IMR-90 (cell line): ENCODE data around the gene EIF2S2. TPM values are rescaled to one million over a fixed set of nuclear protein-coding genes. Genes with fewer than 3 reads are reported as not detected.

Experiments
- ATAC-seq: fragments of 200-7000 bp; cut with Tn5 transposase; 2 replicates; pipeline ENCODE4 v1.9.1; 2020; ENCODE audit warnings: low read depth, mild to moderate bottlenecking, moderate library complexity
- BruUV-seq: library from RNA; stranded (reverse); fragments of 400-500 nt; replicated peaks from 2 replicates; lab custom pipeline; 2021; lab: Mats Ljungman, UMichigan
- CTCF ChIA-PET: fragments of 300-600 bp; formaldehyde crosslinking; extraction: SDS; loops from one replicate; lab custom pipeline; 2021; ENCODE audit warnings: antibody characterized with exemption; lab: Yijun Ruan, JAX
- POLR2A ChIA-PET: fragments of 300-600 bp; sonication (Branson Sonifier 250); formaldehyde crosslinking; loops from one replicate; lab custom pipeline; 2022; ENCODE audit warnings: antibody characterized with exemption; ENCODE audit not compliant: unreplicated experiment; lab: Charles Lee
- DNase-seq: peaks from one replicate; pipeline ENCODE4 v3.0.0; 2013
- H2AFZ ChIP-seq: replicated peaks from 2 replicates; pipeline ENCODE3; 2013; ENCODE audit warnings: low read length, mild to moderate bottlenecking; ENCODE audit not compliant: poor library complexity
- H2AK5ac ChIP-seq: 2 replicates; pipeline ENCODE4 v1.6.1; 2013; ENCODE audit warnings: low read depth, low read length, inconsistent platforms
- H2AK9ac ChIP-seq: replicated peaks from 2 replicates; pipeline ENCODE3; 2013; ENCODE audit warnings: mild to moderate bottlenecking, low read depth, low read length, moderate library complexity; ENCODE audit not compliant: poor library complexity
- H2BK120ac ChIP-seq: 2 replicates; pipeline ENCODE4 v1.6.1; 2013; ENCODE audit warnings: low read depth, low read length, inconsistent platforms
- H2BK15ac ChIP-seq: 3 replicates; pipeline ENCODE4 v1.6.1; 2013; ENCODE audit warnings: low read depth, low read length, inconsistent platforms
- H2BK20ac ChIP-seq: 2 replicates; pipeline ENCODE4 v1.6.1; 2013; ENCODE audit warnings: low read depth, mild to moderate bottlenecking, inconsistent platforms, low read length, moderate library complexity
- H2BK5ac ChIP-seq: 2 replicates; pipeline ENCODE4 v1.6.1; 2013; ENCODE audit warnings: mild to moderate bottlenecking, low read depth, low read length, inconsistent platforms; ENCODE audit not compliant: poor library complexity, severe bottlenecking
- H3K14ac ChIP-seq: replicated peaks from 2 replicates; pipeline ENCODE4 v1.6.1; 2013; ENCODE audit warnings: low read depth, low read length, inconsistent platforms
- H3K18ac ChIP-seq: 2 replicates; pipeline ENCODE4 v1.6.1; 2013; ENCODE audit warnings: low read depth, low read length, control low read depth
- H3K23ac ChIP-seq: 2 replicates; pipeline ENCODE4 v1.6.1; 2013; ENCODE audit warnings: low read depth, low read length, inconsistent platforms
- H3K27ac ChIP-seq: 2 replicates; pipeline ENCODE4 v1.5.1; 2013; ENCODE audit warnings: mild to moderate bottlenecking, control low read depth, low read length; ENCODE audit not compliant: insufficient read depth
- H3K27me3 ChIP-seq: 2 replicates; pipeline ENCODE4 v1.6.1; 2013; ENCODE audit warnings: low read length; ENCODE audit not compliant: control insufficient read depth, insufficient read depth
- H3K36me3 ChIP-seq: 2 replicates; pipeline ENCODE4 v1.6.1; 2013; ENCODE audit warnings: low read length, mixed read lengths; ENCODE audit not compliant: control insufficient read depth, insufficient read depth
- H3K4ac ChIP-seq: 2 replicates; pipeline ENCODE4 v1.6.1; 2013; ENCODE audit warnings: low read depth, low read length, inconsistent platforms
- H3K4me1 ChIP-seq: 2 replicates; pipeline ENCODE4 v1.6.1; 2013; ENCODE audit warnings: low read length, mixed read lengths; ENCODE audit not compliant: control insufficient read depth, insufficient read depth
- H3K4me2 ChIP-seq: 2 replicates; pipeline ENCODE4 v1.6.1; 2013; ENCODE audit warnings: low read depth, mild to moderate bottlenecking, control low read depth, low read length, moderate library complexity
- H3K4me3 ChIP-seq: 2 replicates; pipeline ENCODE4 v1.5.1; 2013; ENCODE audit warnings: low read depth, mild to moderate bottlenecking, control low read depth, low read length, moderate library complexity; ENCODE audit not compliant: insufficient read depth
- H3K56ac ChIP-seq: 2 replicates; pipeline ENCODE4 v1.6.1; 2013; ENCODE audit warnings: low read length, inconsistent platforms; ENCODE audit not compliant: insufficient read depth; ENCODE audit errors: extremely low read depth
- H3K79me1 ChIP-seq, 2 experiments: 2 replicates each; pipeline ENCODE4 v1.6.1; 2013; ENCODE audit warnings: low read length in 2 of 2, inconsistent platforms in 1 of 2, low read depth in 1 of 2
- H3K9ac ChIP-seq: 2 replicates; pipeline ENCODE4 v1.6.1; 2013; ENCODE audit warnings: low read depth, low read length, control low read depth
- H3K9me1 ChIP-seq: 2 replicates; pipeline ENCODE4 v1.6.1; 2013; ENCODE audit warnings: low read length, inconsistent platforms; ENCODE audit not compliant: insufficient read depth
- H3K9me3 ChIP-seq: 2 replicates; pipeline ENCODE4 v1.6.1; 2013; ENCODE audit warnings: low read length; ENCODE audit not compliant: control insufficient read depth, insufficient read depth
- H4K20me1 ChIP-seq: 2 replicates; pipeline ENCODE4 v1.6.1; 2013; ENCODE audit warnings: low read length, inconsistent platforms; ENCODE audit not compliant: insufficient read depth
- H4K5ac ChIP-seq: 2 replicates; pipeline ENCODE4 v1.6.1; 2013; ENCODE audit warnings: mild to moderate bottlenecking, low read depth, low read length, control low read depth
- H4K8ac ChIP-seq, 2 experiments: 2 replicates each; pipeline ENCODE4 v1.6.1; 2013; ENCODE audit warnings: low read depth in 2 of 2, low read length in 2 of 2, control low read depth in 1 of 2, inconsistent platforms in 1 of 2
- H4K91ac ChIP-seq: 2 replicates; pipeline ENCODE4 v1.6.1; 2013; ENCODE audit warnings: low read depth, low read length, inconsistent platforms; ENCODE audit not compliant: insufficient read depth
- BHLHE40 ChIP-seq: fragments of 150-350 bp; IDR thresholded peaks from 2 replicates; pipeline ENCODE4 v1.6.1; 2016; ENCODE audit warnings: mild to moderate bottlenecking, low read depth, low read length
- CEBPB ChIP-seq: IDR thresholded peaks from 2 replicates; pipeline ENCODE4 v1.6.1; 2012; ENCODE audit warnings: low read depth, low read length, improper control_type of control experiment
- FOS ChIP-seq: fragments of 150-350 bp; IDR thresholded peaks from 2 replicates; pipeline ENCODE4 v1.6.1; 2016; ENCODE audit warnings: low read depth, low read length
- MAFK ChIP-seq: IDR thresholded peaks from 2 replicates; pipeline ENCODE4 v1.6.1; 2012; ENCODE audit warnings: low read depth, low read length, improper control_type of control experiment
- MAZ ChIP-seq: IDR thresholded peaks from 2 replicates; pipeline ENCODE4 v1.6.1; 2012; ENCODE audit warnings: low read depth, mild to moderate bottlenecking, low read length, improper control_type of control experiment, moderate library complexity, borderline replicate concordance
- MXI1 ChIP-seq: IDR thresholded peaks from 2 replicates; pipeline ENCODE4 v1.6.1; 2012; ENCODE audit warnings: low read depth, mild to moderate bottlenecking, low read length, moderate library complexity, borderline replicate concordance
- POLR2A ChIP-seq: IDR thresholded peaks from 2 replicates; pipeline ENCODE4 v1.6.1; 2012; ENCODE audit warnings: mild to moderate bottlenecking, low read depth, low read length
- RAD21 ChIP-seq: IDR thresholded peaks from 2 replicates; pipeline ENCODE4 v1.6.1; 2012; ENCODE audit warnings: low read length, improper control_type of control experiment
- RCOR1 ChIP-seq: IDR thresholded peaks from 2 replicates; pipeline ENCODE4 v1.6.1; 2012; ENCODE audit warnings: mild to moderate bottlenecking, low read length, improper control_type of control experiment; ENCODE audit not compliant: insufficient replicate concordance
- SMC3 ChIP-seq: fragments of 150-350 bp; IDR thresholded peaks from 2 replicates; pipeline ENCODE4 v1.6.1; 2016; ENCODE audit warnings: low read depth, mild to moderate bottlenecking, antibody characterized with exemption, low read length, moderate library complexity
- WGBS, 2 experiments: methylation state at CpG; one replicate each; pipeline versions ENCODE4 v1.1.5 to v1.1.7; 2013; ENCODE audit warnings: missing lambda C conversion rate in 2 of 2; ENCODE audit not compliant: insufficient read length in 1 of 2; ENCODE audit errors: extremely low coverage in 2 of 2; 5-methylcytosine and 5-hydroxymethylcytosine counted together
- dilution Hi-C: fragments of 300-500 bp; cut with HindIII; formaldehyde crosslinking; loops from one replicate; pipeline ENCODE4 v1.14.3; 2018; ENCODE audit warnings: low sequenced_read_pairs; ENCODE audit not compliant: unreplicated experiment
- in situ Hi-C: fragments of 300-500 bp; cut with MboI; formaldehyde crosslinking; loops from 3 replicates; pipeline ENCODE4 v1.14.3; 2019; ENCODE audit warnings: low sequenced_read_pairs, inconsistent platforms, mixed read lengths
- intact Hi-C: fragments of 100-400 bp; cut with micrococcal nuclease; formaldehyde crosslinking; loops from 2 replicates; pipeline ENCODE4 v1.10.0; 2022
- polyA plus RNA-seq, 3 experiments: library from polyadenylated mRNA; depleted of rRNA; stranded (reverse); fragments of >200 nt; gene quantifications; 2 replicates each; pipeline ENCODE4 v1.2.3, GENCODE V29; 2012; ENCODE audit warnings: low replicate concordance in 1 of 3
- total RNA-seq: library from RNA; depleted of rRNA; stranded (reverse); fragments of >200 nt; gene quantifications from 2 replicates; pipeline ENCODE4 v1.2.3, GENCODE V29; 2012
- TF ChIP-seq, protein P1 (sequence below): fragments of 150-350 bp; IDR thresholded peaks from 2 replicates; pipeline ENCODE4 v1.6.1; 2017; ENCODE audit warnings: mild to moderate bottlenecking, antibody characterized with exemption, low read length, low read depth

EIF2S2 gene
- total and polyA plus RNA-seq, 2 of the 4 experiments (the other 2 are of a cell fraction): 61.7 to 66.9 TPM

DNA sequence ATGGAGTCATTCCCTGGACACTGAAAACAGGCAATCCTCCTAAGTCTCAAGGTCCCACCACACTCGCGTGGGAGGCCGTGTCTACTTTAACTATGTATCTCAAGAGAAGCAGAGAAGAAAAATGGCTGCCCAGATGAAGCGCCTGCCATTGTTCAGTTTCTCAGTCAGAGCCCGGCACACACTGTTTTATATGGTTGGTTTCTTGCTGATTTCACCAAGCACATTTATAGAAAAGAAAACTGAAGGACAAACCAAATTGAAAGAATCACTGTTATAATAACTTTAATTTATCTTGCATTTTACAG lies 22.9 kb downstream of the EIF2S2 start:
- Histone ChIP-seq H2AK9ac (no peak overlapping the region), H2AFZ (no peak overlapping the region), H2BK120ac (no peak overlapping the region), H3K79me1 (peaks cover 46 to 74% of the 10 kb centered on the region in 2 experiments), H3K18ac (no peak overlapping the region), H3K4ac (no peak overlapping the region), H2BK20ac (no peak overlapping the region), H4K91ac (no peak overlapping the region), H3K27me3 (no peaks in the 10 kb centered on the region), H3K4me1 (no peaks in the 10 kb centered on the region), H2AK5ac (no peak overlapping the region), H4K8ac (no peak overlapping the region), H4K5ac (no peak overlapping the region), H3K9ac (no peak overlapping the region), H3K14ac (no peak overlapping the region), H3K56ac (no peak overlapping the region), H3K4me2 (no peak overlapping the region), H3K4me3 (no peak overlapping the region), H3K36me3 (peaks cover 67% of the 10 kb centered on the region), H3K9me1 (peaks cover 16% of the 10 kb centered on the region), H2BK15ac (no peak overlapping the region), H2BK5ac (no peak overlapping the region), H3K9me3 (no peaks in the 10 kb centered on the region), H4K20me1 (peaks cover 77% of the 10 kb centered on the region), H3K27ac (no peak overlapping the region), H3K23ac (no peak overlapping the region)
- ChIA-PET POLR2A (no interaction called here), CTCF (no interaction called here)
- intact Hi-C loops: no loop called here
- no TSS peak for BruUV-seq
- ATAC-seq (no peak), DNase-seq (no peak)
- WGBS, 2 experiments: no CpG with 5 or more reads among the region's 5 CpGs
- dilution Hi-C loops: no loop called here
- TF ChIP-seq MXI1: no peak
- TF ChIP-seq RAD21: no peak
- no peak for TF ChIP-seq MAZ
- TF ChIP-seq MAFK: no peak
- TF ChIP-seq RCOR1: no peak
- no peak for TF ChIP-seq BHLHE40
- no peak for TF ChIP-seq POLR2A
- TF ChIP-seq FOS: no peak
- TF ChIP-seq SMC3: no peak
- TF ChIP-seq CEBPB: no peak
- TF ChIP-seq, protein P1, sequence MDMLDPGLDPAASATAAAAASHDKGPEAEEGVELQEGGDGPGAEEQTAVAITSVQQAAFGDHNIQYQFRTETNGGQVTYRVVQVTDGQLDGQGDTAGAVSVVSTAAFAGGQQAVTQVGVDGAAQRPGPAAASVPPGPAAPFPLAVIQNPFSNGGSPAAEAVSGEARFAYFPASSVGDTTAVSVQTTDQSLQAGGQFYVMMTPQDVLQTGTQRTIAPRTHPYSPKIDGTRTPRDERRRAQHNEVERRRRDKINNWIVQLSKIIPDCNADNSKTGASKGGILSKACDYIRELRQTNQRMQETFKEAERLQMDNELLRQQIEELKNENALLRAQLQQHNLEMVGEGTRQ: no peak
- in situ Hi-C loops: no loop called here
